Naive B cell (primary cell): ENCODE results near the gene ARPC1A. TPM values are rescaled to one million over a fixed set of nuclear protein-coding genes. Genes with fewer than 3 reads are reported as not detected.

ENCODE experiments used
- ATAC-seq, 2 donors: fragments of 150-1000 bp; cut with Tn5 transposase; 2 replicates each; pipeline ENCODE4 v1.10.0; 2021; ENCODE audit warnings: low read depth in 2 of 2, mild to moderate bottlenecking in 2 of 2, moderate library complexity in 2 of 2
- DNase-seq: peaks from one replicate; pipeline ENCODE4 v3.0.0; 2022
- H3K27ac Mint-ChIP-seq, 6 donors: one replicate each; pipeline ENCODE4 v1.8.0; 2020 to 2022; ENCODE audit warnings: mild to moderate bottlenecking in 6 of 6, mixed read lengths in 6 of 6, moderate library complexity in 5 of 6, inconsistent platforms in 2 of 6
- H3K27me3 Mint-ChIP-seq, 3 donors: one replicate each; pipeline ENCODE4 v1.8.0; 2021 to 2022; ENCODE audit warnings: mixed read lengths in 3 of 3, mild to moderate bottlenecking in 1 of 3
- H3K36me3 Mint-ChIP-seq, 2 donors: one replicate each; pipeline ENCODE4 v1.8.0; 2020 to 2022; ENCODE audit warnings: mixed read lengths in 2 of 2, inconsistent platforms in 1 of 2, mild to moderate bottlenecking in 1 of 2
- H3K4me1 Mint-ChIP-seq, 3 donors: one replicate each; pipeline ENCODE4 v1.8.0; 2020 to 2022; ENCODE audit warnings: mixed read lengths in 3 of 3, inconsistent platforms in 1 of 3, mild to moderate bottlenecking in 1 of 3, moderate library complexity in 1 of 3
- H3K4me3 Mint-ChIP-seq, 8 donors: one replicate each; pipeline ENCODE4 v1.8.0; 2020 to 2022; ENCODE audit warnings: mild to moderate bottlenecking in 8 of 8, mixed read lengths in 8 of 8, moderate library complexity in 8 of 8, inconsistent platforms in 2 of 8
- H3K9me3 Mint-ChIP-seq, 7 donors: one replicate each; pipeline ENCODE4 v1.8.0; 2020 to 2022; ENCODE audit warnings: mixed read lengths in 7 of 7, mild to moderate bottlenecking in 5 of 7, inconsistent platforms in 2 of 7, moderate library complexity in 1 of 7
- polyA plus RNA-seq, 6 donors: library from polyadenylated mRNA; unstranded; fragments of 300-500 nt; fragmentation: Illumina TruSeq; gene quantifications; one replicate each; pipeline ENCODE4 v1.2.3, GENCODE V29; 2021; ENCODE audit warnings: low read depth in 6 of 6

ARPC1A gene
- polyA plus RNA-seq, 6 donors from 2014 or later: 49.5 to 109 (median 91.8) TPM

- H3K4me3 Mint-ChIP-seq: peak overlapping the region in 5 of 8 donors; percentile 45 to 90 (median 51)
- H3K27me3 Mint-ChIP-seq: no peaks in the 10 kb centered on the region
- peaks cover 12 to 28% (median 20%) of the 10 kb centered on the region in 3 donors for H3K4me1 Mint-ChIP-seq
- no peak for ATAC-seq
- peak overlapping the region in 3 of 6 donors; percentile 30 to 93 (median 87) for H3K27ac Mint-ChIP-seq
- no peak for DNase-seq
- no peaks in the 10 kb centered on the region for H3K9me3 Mint-ChIP-seq
- H3K36me3 Mint-ChIP-seq: no peaks in the 10 kb centered on the region
Measured at GRCh38 chr7:99392046-99392445, 66.3 kb downstream of the ARPC1A start.

DNA sequence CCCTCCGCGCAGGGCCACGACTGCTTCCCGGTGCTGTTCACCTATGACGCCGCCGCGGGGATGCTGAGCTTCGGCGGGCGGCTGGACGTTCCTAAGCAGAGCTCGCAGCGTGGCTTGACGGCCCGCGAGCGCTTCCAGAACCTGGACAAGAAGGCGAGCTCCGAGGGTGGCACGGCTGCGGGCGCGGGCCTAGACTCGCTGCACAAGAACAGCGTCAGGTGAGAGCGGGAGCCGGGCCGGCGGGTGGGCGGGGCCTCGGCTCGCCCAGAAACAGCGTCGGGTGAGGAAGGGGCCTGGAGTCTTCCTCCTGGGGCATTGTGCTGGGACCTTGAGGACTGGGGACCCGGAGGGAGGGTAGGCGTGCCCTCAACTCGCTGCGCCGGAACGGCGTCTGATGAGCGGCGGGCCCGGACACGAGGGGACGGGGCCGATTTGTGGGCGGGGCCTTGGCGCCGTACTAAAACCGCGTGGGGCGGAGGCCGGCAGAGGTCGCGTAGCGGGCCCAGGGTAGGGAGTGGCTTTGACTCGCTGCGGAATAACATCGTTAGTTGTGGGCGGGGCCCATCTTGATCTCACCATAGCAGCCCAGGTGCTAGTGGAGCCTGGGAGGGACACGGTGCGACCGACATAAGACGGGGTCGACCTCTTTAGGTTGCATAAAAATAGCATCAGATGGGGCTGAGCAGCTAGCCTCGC, 67.1 kb downstream of the ARPC1A start:
- Mint-ChIP-seq H3K27me3 (no peaks in the 10 kb centered on the region), H3K9me3 (no peaks in the 10 kb centered on the region), H3K36me3 (peaks cover 0 to 4% of the 10 kb centered on the region in 2 donors), H3K27ac (peak overlapping the region; percentile 80 to 93 (median 89)), H3K4me3 (peak overlapping the region; percentile 78 to 91 (median 88)), H3K4me1 (peaks cover 14 to 27% (median 23%) of the 10 kb centered on the region in 3 donors)
- DNase-seq (peak; percentile 81), ATAC-seq (peak; percentile 94 to 97)

DNA sequence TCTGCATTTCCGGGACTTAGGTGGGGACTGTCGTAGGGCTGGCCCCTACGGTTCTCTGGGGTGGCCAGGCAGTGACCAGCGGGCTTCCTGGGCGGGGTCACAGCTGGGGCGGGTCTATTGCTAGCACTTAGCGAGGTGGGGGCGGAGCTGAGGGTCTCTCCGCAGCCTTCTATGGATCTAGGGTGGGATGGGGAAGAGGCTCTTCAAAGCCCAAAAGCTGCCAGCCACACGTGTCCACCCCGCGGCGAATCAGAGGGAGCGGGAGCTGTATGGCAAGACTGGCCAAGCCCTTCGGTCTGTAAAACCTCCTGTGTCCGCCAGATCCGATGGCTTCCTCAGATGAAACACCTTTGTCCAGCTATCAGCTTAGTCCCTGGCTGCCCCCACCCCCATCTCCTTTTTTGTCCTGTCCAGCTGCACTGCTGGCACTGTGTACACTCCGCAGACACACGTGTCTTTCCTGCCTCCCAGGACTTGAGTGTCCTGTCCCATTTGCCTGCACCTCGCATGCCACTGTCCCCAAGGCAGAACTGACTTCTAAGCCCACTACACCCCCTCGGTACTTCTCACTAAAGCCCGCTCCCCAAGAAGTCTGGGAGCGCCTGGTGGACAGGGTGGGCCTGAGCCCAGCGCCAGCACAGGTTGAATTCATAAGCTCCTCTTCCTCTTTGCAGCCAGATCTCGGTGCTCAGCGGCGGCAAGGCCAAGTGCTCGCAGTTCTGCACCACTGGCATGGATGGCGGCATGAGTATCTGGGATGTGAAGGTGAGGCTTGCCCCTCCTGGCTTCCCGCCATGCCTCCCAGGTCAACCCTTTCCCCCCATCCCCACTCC, 67.9 kb downstream of the ARPC1A start:
- Mint-ChIP-seq H3K27ac (peak overlapping the region; percentile 80 to 93 (median 89)), H3K4me3 (peak overlapping the region; percentile 78 to 91 (median 88)), H3K27me3 (no peaks in the 10 kb centered on the region), H3K9me3 (no peaks in the 10 kb centered on the region), H3K36me3 (peaks cover 0 to 11% of the 10 kb centered on the region in 2 donors), H3K4me1 (peaks cover 20 to 31% (median 29%) of the 10 kb centered on the region in 3 donors)
- no peak for ATAC-seq
- no peak for DNase-seq

GRCh38 chr7:99394188-99394502, 68.4 kb downstream of the ARPC1A start:
- no peak for DNase-seq
- peaks cover 24 to 35% (median 29%) of the 10 kb centered on the region in 3 donors for H3K4me1 Mint-ChIP-seq
- no peak for ATAC-seq
- peak overlapping the region in 2 of 6 donors; percentile 69 to 86 for H3K27ac Mint-ChIP-seq
- no peaks in the 10 kb centered on the region for H3K27me3 Mint-ChIP-seq
- H3K4me3 Mint-ChIP-seq: peak overlapping the region in 3 of 8 donors; percentile 66 to 79 (median 78)
- peaks cover 0 to 11% of the 10 kb centered on the region in 2 donors for H3K36me3 Mint-ChIP-seq
- no peaks in the 10 kb centered on the region for H3K9me3 Mint-ChIP-seq

DNA sequence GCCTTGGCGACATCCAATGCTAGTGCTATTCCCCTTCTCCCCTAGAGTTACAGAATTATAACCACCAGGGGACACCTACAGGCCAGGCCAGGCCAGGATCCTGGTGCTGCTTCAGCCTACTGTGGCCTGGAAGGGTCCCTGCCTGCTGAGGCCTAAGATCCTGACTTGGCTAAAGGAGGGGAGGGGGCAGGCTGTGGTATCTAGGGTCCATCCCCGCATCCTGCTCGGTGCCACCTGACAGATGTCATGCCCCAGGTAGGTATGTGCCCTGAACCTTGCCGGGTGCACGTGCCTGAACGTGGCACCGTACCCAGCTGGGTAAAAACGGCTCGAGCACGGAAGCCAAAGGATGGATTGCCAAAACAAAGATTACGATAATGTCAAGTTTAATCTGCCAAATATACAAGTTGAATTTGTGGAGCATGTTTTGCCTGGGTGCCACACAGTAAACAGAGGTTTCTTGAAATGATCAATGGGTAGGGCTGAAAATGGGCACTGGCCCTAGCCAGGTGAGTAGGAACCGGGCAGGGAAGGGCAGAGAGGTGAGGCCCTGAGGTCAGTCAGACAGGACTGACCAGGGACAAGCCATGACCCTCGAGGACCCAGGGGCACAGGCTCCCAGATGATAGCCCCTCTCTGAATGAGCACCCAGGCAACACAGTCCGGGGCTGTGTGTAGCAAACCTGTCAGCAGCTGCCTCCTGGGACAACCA, 70.1 kb downstream of the ARPC1A start:
- DNase-seq (no peak), ATAC-seq (no peak)
- Mint-ChIP-seq H3K4me3 (no peak overlapping the region), H3K9me3 (no peaks in the 10 kb centered on the region), H3K4me1 (peaks cover 24 to 36% (median 35%) of the 10 kb centered on the region in 3 donors), H3K27ac (peak overlapping the region in 1 of 6 donors; percentile 47), H3K27me3 (no peaks in the 10 kb centered on the region), H3K36me3 (peaks cover 0 to 14% of the 10 kb centered on the region in 2 donors)

DNA sequence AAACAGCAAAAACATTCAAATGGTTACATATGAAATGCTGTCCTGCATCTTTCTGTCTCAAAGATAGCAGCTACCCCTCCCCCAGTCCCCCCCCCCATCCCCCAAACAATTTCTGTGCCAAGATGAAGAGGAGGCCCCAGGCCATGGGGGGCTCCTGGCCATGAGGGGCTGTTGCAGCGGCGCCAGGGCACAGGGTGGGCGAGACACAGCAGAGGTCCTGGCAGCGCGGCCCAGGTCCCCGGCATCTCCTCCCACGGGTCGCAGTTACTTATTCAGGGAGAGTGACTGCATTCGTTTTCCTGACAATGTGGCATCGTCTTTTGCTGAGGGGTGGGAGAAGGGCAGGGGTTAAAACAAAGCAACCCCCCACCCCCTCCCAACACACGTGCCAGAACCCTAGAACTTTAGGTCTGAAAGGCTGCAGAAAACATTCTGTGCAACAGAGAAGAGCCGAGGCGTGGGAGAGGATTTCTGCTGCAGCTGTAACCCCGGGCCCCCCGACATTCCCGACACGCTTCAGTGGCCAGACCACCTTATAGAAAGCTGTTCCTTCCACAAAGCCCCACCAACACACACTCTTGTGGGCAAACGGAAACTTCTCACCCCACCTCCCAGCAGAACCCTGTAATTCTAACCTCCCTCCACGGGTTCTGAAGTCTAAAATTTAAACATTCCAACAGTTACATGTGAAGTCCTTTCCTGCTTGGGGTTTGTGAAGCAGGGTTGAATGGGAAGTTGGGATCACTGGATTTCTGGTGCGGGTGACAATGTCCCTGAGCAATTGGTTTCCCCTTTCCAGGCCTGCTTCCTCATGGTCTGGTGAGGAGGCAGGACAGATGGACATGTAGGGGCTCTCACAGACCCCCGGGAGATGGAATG, 71.0 kb downstream of the ARPC1A start:
- Mint-ChIP-seq H3K27me3 (no peaks in the 10 kb centered on the region), H3K4me3 (peak overlapping the region in 1 of 8 donors; percentile 9), H3K9me3 (no peaks in the 10 kb centered on the region), H3K27ac (peak overlapping the region in 5 of 6 donors; percentile 18 to 84 (median 37)), H3K4me1 (peaks cover 29 to 42% (median 35%) of the 10 kb centered on the region in 3 donors), H3K36me3 (peaks cover 0 to 19% of the 10 kb centered on the region in 2 donors)
- DNase-seq: no peak
- ATAC-seq: no peak

GRCh38 chr7:99397297-99397983, 71.7 kb downstream of the ARPC1A start:
- H3K36me3 Mint-ChIP-seq: peaks cover 0 to 19% of the 10 kb centered on the region in 2 donors
- DNase-seq: no peak
- peaks cover 29 to 41% (median 30%) of the 10 kb centered on the region in 3 donors for H3K4me1 Mint-ChIP-seq
- no peak overlapping the region for H3K4me3 Mint-ChIP-seq
- H3K27me3 Mint-ChIP-seq: no peaks in the 10 kb centered on the region
- no peak for ATAC-seq
- H3K9me3 Mint-ChIP-seq: no peaks in the 10 kb centered on the region
- peak overlapping the region in 4 of 6 donors; percentile 36 to 92 (median 58) for H3K27ac Mint-ChIP-seq

- DNase-seq: no peak
- Mint-ChIP-seq H3K27ac (peak overlapping the region in 5 of 6 donors; percentile 11 to 92 (median 59)), H3K27me3 (no peaks in the 10 kb centered on the region), H3K4me3 (no peak overlapping the region), H3K4me1 (peaks cover 24 to 38% (median 30%) of the 10 kb centered on the region in 3 donors), H3K9me3 (no peaks in the 10 kb centered on the region), H3K36me3 (peaks cover 5 to 31% of the 10 kb centered on the region in 2 donors)
- ATAC-seq: no peak
Measured at GRCh38 chr7:99398891-99399445, 73.3 kb downstream of the ARPC1A start.

DNA sequence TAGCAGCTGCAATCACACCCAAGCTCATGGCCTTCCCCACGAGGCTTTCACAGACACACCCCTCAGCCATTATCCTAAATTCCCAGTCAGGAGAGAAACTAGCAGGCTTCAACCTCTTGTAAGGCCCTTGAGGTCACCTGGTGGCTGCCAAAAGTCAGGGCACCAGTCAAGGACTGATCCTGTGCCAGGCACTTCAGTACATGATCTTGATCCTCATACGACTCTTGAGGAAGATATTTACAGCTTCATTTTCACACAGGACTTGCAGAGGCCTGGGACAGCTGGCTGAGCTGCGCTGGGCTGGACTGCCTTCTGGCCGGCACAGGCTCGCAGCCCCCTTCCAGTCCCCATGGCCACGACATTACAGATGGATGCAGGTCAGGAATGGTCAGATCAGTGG, 73.9 kb downstream of the ARPC1A start:
- no peak for DNase-seq
- Mint-ChIP-seq H3K27me3 (no peaks in the 10 kb centered on the region), H3K36me3 (peaks cover 5 to 31% of the 10 kb centered on the region in 2 donors)

GRCh38 chr7:99402854-99403253, 77.2 kb downstream of the ARPC1A start:
- peak overlapping the region in 4 of 6 donors; percentile 21 to 93 (median 76) for H3K27ac Mint-ChIP-seq
- H3K9me3 Mint-ChIP-seq: no peaks in the 10 kb centered on the region
- H3K36me3 Mint-ChIP-seq: peaks cover 5 to 27% of the 10 kb centered on the region in 2 donors
- peak overlapping the region in 1 of 8 donors; percentile 57 for H3K4me3 Mint-ChIP-seq
- no peak for ATAC-seq
- H3K27me3 Mint-ChIP-seq: no peaks in the 10 kb centered on the region
- no peak for DNase-seq
- peaks cover 43 to 56% (median 44%) of the 10 kb centered on the region in 3 donors for H3K4me1 Mint-ChIP-seq

More for the DNA sequence above, 73.9 kb downstream of the ARPC1A start:
- no peaks in the 10 kb centered on the region for H3K9me3 Mint-ChIP-seq
- ATAC-seq: no peak
- H3K4me3 Mint-ChIP-seq: no peak overlapping the region
- peak overlapping the region in 1 of 6 donors; percentile 74 for H3K27ac Mint-ChIP-seq
- H3K4me1 Mint-ChIP-seq: peaks cover 25 to 40% (median 32%) of the 10 kb centered on the region in 3 donors

- Mint-ChIP-seq H3K27me3 (no peaks in the 10 kb centered on the region), H3K27ac (peak overlapping the region in 4 of 6 donors; percentile 67 to 93 (median 89)), H3K36me3 (peaks cover 5 to 20% of the 10 kb centered on the region in 2 donors), H3K4me3 (peak overlapping the region in 1 of 8 donors; percentile 12), H3K9me3 (no peaks in the 10 kb centered on the region), H3K4me1 (peaks cover 39 to 51% (median 40%) of the 10 kb centered on the region in 3 donors)
- DNase-seq (no peak), ATAC-seq (no peak)
Measured at GRCh38 chr7:99403764-99404163, 78.1 kb downstream of the ARPC1A start.
